SU-DHL-6 (cell line): ENCODE data around the gene GGNBP2.

Experiments used
- H2AFZ ChIP-seq: fragments of 200-600 bp; sonication (generic); 2 replicates; pipeline ENCODE4 v1.6.1; 2014; ENCODE audit warnings: low read depth, mild to moderate bottlenecking, moderate library complexity, mixed read lengths, antibody characterized with exemption, low read length; ENCODE audit not compliant: severe bottlenecking
- H3F3A ChIP-seq: fragments of 200-600 bp; shearing (Covaris generic); 2 replicates; pipeline ENCODE4 v1.6.0; 2016; ENCODE audit warnings: antibody characterized with exemption, mild to moderate bottlenecking; ENCODE audit not compliant: insufficient read depth
- H3K27ac ChIP-seq: fragments of 200-600 bp; sonication (generic); 2 replicates; pipeline ENCODE4 v1.5.1; 2016; ENCODE audit warnings: low read depth, mild to moderate bottlenecking, low read length, moderate library complexity, mixed read lengths
- H3K27me3 ChIP-seq: fragments of 200-600 bp; sonication (generic), shearing (Covaris generic); 2 replicates; pipeline ENCODE4 v1.6.0; 2014; ENCODE audit warnings: mild to moderate bottlenecking, low read length
- H3K36me3 ChIP-seq: fragments of 200-600 bp; sonication (generic); 2 replicates; pipeline ENCODE4 v1.6.1; 2014; ENCODE audit warnings: mild to moderate bottlenecking, low read length, mixed read lengths
- H3K4me2 ChIP-seq: fragments of 300-600, 200-600 bp; shearing (Covaris generic), sonication (generic); 2 replicates; pipeline ENCODE4 v1.6.0; 2014; ENCODE audit warnings: low read length, low read depth, mild to moderate bottlenecking; ENCODE audit not compliant: poor library complexity, severe bottlenecking
- H3K4me3 ChIP-seq: fragments of 200-600 bp; sonication (generic); 2 replicates; pipeline ENCODE4 v1.5.1; 2014; ENCODE audit warnings: antibody characterized with exemption, low read length, mild to moderate bottlenecking, mixed read lengths; ENCODE audit not compliant: insufficient read depth, poor library complexity, severe bottlenecking
- H3K79me2 ChIP-seq: fragments of 200-600 bp; sonication (generic); 2 replicates; pipeline ENCODE4 v1.6.1; 2014; ENCODE audit warnings: mild to moderate bottlenecking, low read length, moderate library complexity; ENCODE audit not compliant: insufficient read depth
- H3K9ac ChIP-seq: fragments of 200-600 bp; sonication (generic); 2 replicates; pipeline ENCODE4 v1.7.0; 2014; ENCODE audit warnings: mild to moderate bottlenecking, low read length
- H3K9me2 ChIP-seq: fragments of 200-600 bp; sonication (generic); replicated peaks from 2 replicates; pipeline ENCODE4 v1.6.1; 2014; ENCODE audit warnings: low read length; ENCODE audit not compliant: insufficient read depth
- H3K9me3 ChIP-seq: fragments of 200-600 bp; sonication (generic); 2 replicates; pipeline ENCODE4 v1.6.1; 2014; ENCODE audit warnings: low read length, mixed read lengths; ENCODE audit not compliant: insufficient read depth
- H4K20me1 ChIP-seq: fragments of 200-600 bp; sonication (generic); 2 replicates; pipeline ENCODE4 v1.6.1; 2014; ENCODE audit warnings: low read depth, mild to moderate bottlenecking, antibody characterized with exemption, low read length, moderate library complexity, mixed read lengths
- EZH2phosphoT487 ChIP-seq: fragments of 200-600 bp; sonication (generic), shearing (Covaris generic); conservative IDR thresholded peaks from 2 replicates; pipeline ENCODE4 v1.6.1; 2018; ENCODE audit warnings: mild to moderate bottlenecking, antibody characterized with exemption, low read length, moderate library complexity, mixed read lengths
- TF ChIP-seq, protein P1 (sequence below): fragments of 200-600 bp; sonication (generic); IDR thresholded peaks from one replicate; pipeline ENCODE4 v1.5.1; 2017; ENCODE audit warnings: antibody characterized with exemption, mild to moderate bottlenecking, low read length, moderate library complexity; ENCODE audit not compliant: insufficient read depth, poor library complexity, severe bottlenecking

GGNBP2 gene

GRCh38 chr17:36576793-36577192 is 32.1 kb downstream of the GGNBP2 start:
- Histone ChIP-seq H3K36me3 (peaks cover 30% of the 10 kb centered on the region; the same call in 1 of the 2 replicates), H3K4me3 (no peak overlapping the region), H3K4me2 (no peak overlapping the region), H3K9ac (no peak overlapping the region), H4K20me1 (peaks cover 4% of the 10 kb centered on the region; the same call in 1 of the 2 replicates), H3F3A (no peaks in the 10 kb centered on the region), H2AFZ (no peak overlapping the region), H3K79me2 (peaks cover 44% of the 10 kb centered on the region), H3K27me3 (no peaks in the 10 kb centered on the region), H3K27ac (no peak overlapping the region), H3K9me3 (no peaks in the 10 kb centered on the region), H3K9me2 (no peaks in the 10 kb centered on the region)
- no peak for TF ChIP-seq EZH2phosphoT487
- TF ChIP-seq, protein P1, sequence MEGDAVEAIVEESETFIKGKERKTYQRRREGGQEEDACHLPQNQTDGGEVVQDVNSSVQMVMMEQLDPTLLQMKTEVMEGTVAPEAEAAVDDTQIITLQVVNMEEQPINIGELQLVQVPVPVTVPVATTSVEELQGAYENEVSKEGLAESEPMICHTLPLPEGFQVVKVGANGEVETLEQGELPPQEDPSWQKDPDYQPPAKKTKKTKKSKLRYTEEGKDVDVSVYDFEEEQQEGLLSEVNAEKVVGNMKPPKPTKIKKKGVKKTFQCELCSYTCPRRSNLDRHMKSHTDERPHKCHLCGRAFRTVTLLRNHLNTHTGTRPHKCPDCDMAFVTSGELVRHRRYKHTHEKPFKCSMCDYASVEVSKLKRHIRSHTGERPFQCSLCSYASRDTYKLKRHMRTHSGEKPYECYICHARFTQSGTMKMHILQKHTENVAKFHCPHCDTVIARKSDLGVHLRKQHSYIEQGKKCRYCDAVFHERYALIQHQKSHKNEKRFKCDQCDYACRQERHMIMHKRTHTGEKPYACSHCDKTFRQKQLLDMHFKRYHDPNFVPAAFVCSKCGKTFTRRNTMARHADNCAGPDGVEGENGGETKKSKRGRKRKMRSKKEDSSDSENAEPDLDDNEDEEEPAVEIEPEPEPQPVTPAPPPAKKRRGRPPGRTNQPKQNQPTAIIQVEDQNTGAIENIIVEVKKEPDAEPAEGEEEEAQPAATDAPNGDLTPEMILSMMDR = no peak

DNA sequence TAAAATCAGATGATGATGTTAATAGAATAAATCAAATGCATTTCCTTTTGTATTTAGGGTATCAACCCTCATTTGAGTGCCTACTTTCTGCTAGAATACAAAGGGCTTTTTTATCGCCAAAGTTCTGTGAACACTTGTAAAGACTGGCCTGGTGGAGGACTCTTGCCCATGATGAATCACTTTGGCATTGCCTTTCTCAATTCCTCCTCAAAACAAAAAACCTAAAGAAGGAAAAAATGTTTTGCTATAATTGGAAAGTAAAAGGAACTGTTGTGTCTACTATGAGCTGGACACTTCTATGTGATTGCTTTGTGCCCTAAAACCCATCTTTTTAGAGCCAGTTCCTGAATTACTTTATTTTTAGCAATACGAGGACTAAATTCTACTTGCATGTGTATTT is 34.0 kb downstream of the GGNBP2 start:
- no peaks in the 10 kb centered on the region for H3K27me3 ChIP-seq
- no peak overlapping the region for H3K4me2 ChIP-seq
- no peaks in the 10 kb centered on the region for H3K9me2 ChIP-seq
- no peak overlapping the region for H3K9ac ChIP-seq
- H4K20me1 ChIP-seq = 0 out of 2 replicates have a peak, but pooled peaks cover 4% of the 10 kb centered on the region
- no peak overlapping the region for H2AFZ ChIP-seq
- no peak overlapping the region for H3K4me3 ChIP-seq
- peaks cover 31% of the 10 kb centered on the region; the same call in 1 of the 2 replicates for H3K36me3 ChIP-seq
- no peak for TF ChIP-seq EZH2phosphoT487
- TF ChIP-seq, protein P1 = no peak
- H3K79me2 ChIP-seq = peaks cover 29% of the 10 kb centered on the region
- peaks cover 4% of the 10 kb centered on the region; the same call in 1 of the 2 replicates for H3F3A ChIP-seq
- no peaks in the 10 kb centered on the region for H3K9me3 ChIP-seq
- H3K27ac ChIP-seq = no peak overlapping the region

DNA sequence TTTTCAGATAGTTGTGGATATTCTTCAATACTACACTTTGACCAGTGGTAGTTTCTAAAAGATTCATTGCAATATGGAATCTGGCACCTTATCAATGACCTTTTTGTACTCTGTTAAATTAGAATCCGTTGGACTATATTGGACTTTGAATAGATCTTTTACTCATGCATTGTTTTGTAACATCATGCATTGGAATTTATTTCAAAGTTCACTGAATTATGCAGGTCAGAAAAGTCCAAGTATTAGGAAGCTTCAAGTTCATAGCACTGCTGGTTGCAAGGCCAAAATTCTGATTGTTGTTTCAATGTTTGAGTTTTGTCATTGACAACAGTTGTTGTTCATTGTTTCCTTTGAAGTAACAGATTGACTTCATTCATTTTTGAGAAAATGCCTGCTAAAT is 39.1 kb downstream of the GGNBP2 start:
- Histone ChIP-seq H3K9ac (no peak overlapping the region), H3K9me2 (no peaks in the 10 kb centered on the region), H3K27me3 (no peaks in the 10 kb centered on the region), H3K79me2 (no peaks in the 10 kb centered on the region; the same call in 1 of the 2 replicates), H3K36me3 (peaks cover 42% of the 10 kb centered on the region), H3K27ac (no peak overlapping the region), H2AFZ (no peak overlapping the region), H3F3A (peaks cover 17% of the 10 kb centered on the region), H3K9me3 (no peaks in the 10 kb centered on the region), H3K4me2 (no peak overlapping the region), H4K20me1 (no peaks in the 10 kb centered on the region), H3K4me3 (no peak overlapping the region)
- TF ChIP-seq, protein P1 = no peak
- TF ChIP-seq EZH2phosphoT487 = no peak
